NCI-H774 (cell line): ENCODE results near the gene INO80C.
"Not testable (repeated sequence)": the region's sequence is repeated elsewhere in the genome, so short reads cannot be mapped to it uniquely, and the experiment has no call there.

ENCODE experiments used
- DNase-seq: peaks from one replicate; lab custom pipeline; 2025; lab: John Stamatoyannopoulos, UW

Gene INO80C

GRCh38 chr18:35460736-35461161 lies 37.0 kb downstream of the INO80C start:
- no peak for DNase-seq

GRCh38 chr18:35459997-35460396 lies 37.8 kb downstream of the INO80C start:
- DNase-seq, result no peak

GRCh38 chr18:35458677-35459441 lies 38.9 kb downstream of the INO80C start:
- DNase-seq, result no peak

- no peak for DNase-seq
These were observed 39.5 kb downstream of the INO80C start for GRCh38 chr18:35458271-35458670.

- no peak for DNase-seq
These were observed 40.5 kb downstream of the INO80C start for GRCh38 chr18:35457140-35457704.

- no peak for DNase-seq
These were observed 41.6 kb downstream of the INO80C start for GRCh38 chr18:35455926-35456763.

- DNase-seq, result no peak
These were observed 43.0 kb downstream of the INO80C start for GRCh38 chr18:35454803-35455202.

GRCh38 chr18:35453065-35453464 lies 44.7 kb downstream of the INO80C start:
- DNase-seq, result not testable (repeated sequence)

GRCh38 chr18:35451916-35452315 lies 45.8 kb downstream of the INO80C start:
- no peak for DNase-seq

GRCh38 chr18:35451032-35451431 lies 46.7 kb downstream of the INO80C start:
- DNase-seq, result no peak

- DNase-seq, result no peak
These were observed 53.1 kb downstream of the INO80C start for GRCh38 chr18:35444636-35445035.

- DNase-seq, result no peak
These were observed 53.9 kb downstream of the INO80C start for GRCh38 chr18:35443847-35444246.

- no peak for DNase-seq
These were observed 54.3 kb downstream of the INO80C start for GRCh38 chr18:35443434-35443833.

GRCh38 chr18:35442701-35443100 lies 55.1 kb downstream of the INO80C start:
- DNase-seq, result no peak

GRCh38 chr18:35441857-35442595 lies 55.7 kb downstream of the INO80C start:
- no peak for DNase-seq

GRCh38 chr18:35438480-35439234 lies 59.1 kb downstream of the INO80C start:
- DNase-seq, result no peak

GRCh38 chr18:35437836-35438235 lies 59.9 kb downstream of the INO80C start:
- no peak for DNase-seq

GRCh38 chr18:35436076-35436649 lies 61.6 kb downstream of the INO80C start:
- no peak for DNase-seq

- DNase-seq, result no peak
These were observed 62.4 kb downstream of the INO80C start for GRCh38 chr18:35435401-35435800.

GRCh38 chr18:35432565-35433001 lies 65.2 kb downstream of the INO80C start:
- DNase-seq, result no peak

GRCh38 chr18:35431374-35431741 lies 66.4 kb downstream of the INO80C start:
- no peak for DNase-seq
